ENCODE measurements around the gene ETV1.

- TF ChIP-seq POLR2A (IDR thresholded peaks at IDR 0.05) (no peak), CTCF (IDR thresholded peaks at IDR 0.05) (no peak), EP300 (IDR thresholded peaks at IDR 0.05) (no peak)
Observed at GRCh38 chr7:13878154-13878553, 111.3 kb downstream of the ETV1 start.

Data from upper lobe of left lung (tissue), 4 donors.